ENCODE results near the gene POLR2H.
A peak's percentile ranks its signal among the peaks of the same experiment; 100 is the strongest.

The POLR2H gene

GRCh38 chr3:184378651-184379357 is 17.3 kb downstream of the POLR2H start:
- ChIA-PET POLR2A (no interaction called here), CTCF (no interaction called here)
- no peak for DNase-seq (ENCODE audit: extremely low spot score)
- TF ChIP-seq ARNT (IDR thresholded peaks at IDR 0.05) (no peak), PKNOX1 (IDR thresholded peaks at IDR 0.05) (no peak), SUZ12 (IDR thresholded peaks at IDR 0.05) (no peak), FOXK2 (IDR thresholded peaks at IDR 0.05) (no peak), ELF4 (IDR thresholded peaks at IDR 0.05) (no peak), SP1 (IDR thresholded peaks at IDR 0.05) (no peak), CTBP1 (IDR thresholded peaks at IDR 0.05; ENCODE audit: borderline replicate concordance) (no peak), L3MBTL2 (conservative IDR thresholded peaks at IDR 0.05) (no peak), FOXA1 (IDR thresholded peaks at IDR 0.05) (no peak)

- no peak for TF ChIP-seq L3MBTL2 (conservative IDR thresholded peaks at IDR 0.05)
- no peak for TF ChIP-seq FOXA1 (IDR thresholded peaks at IDR 0.05)
- no peak for TF ChIP-seq BHLHE40 (IDR thresholded peaks at IDR 0.05; ENCODE audit: borderline replicate concordance)
- TF ChIP-seq HDGF (IDR thresholded peaks at IDR 0.05; ENCODE audit: borderline replicate concordance) = no peak
- DNase-seq (ENCODE audit: extremely low spot score) = no peak
- POLR2A ChIA-PET = interaction anchor here (1.0 to 1.7 kb wide), 2 partner anchors 8 to 18 kb away, joined by 5 read pairs; partner anchors contain the start of genes CLCN2 and POLR2H
- CTCF ChIA-PET = interaction anchor here (0.6 kb wide), 1 partner anchor 8 kb away, joined by 3 read pairs; no protein-coding TSS in a partner anchor
Measured at GRCh38 chr3:184379358-184380184, 18.1 kb downstream of the POLR2H start, which contains the start of gene CHRD. CHRD (plus strand) TSS chr3:184380054; CDS start chr3:184380319, 265 bp downstream.

GRCh38 chr3:184380185-184380626 is 18.7 kb downstream of the POLR2H start:
- ChIA-PET CTCF (interaction anchor here (0.6 kb wide), 1 partner anchor 9 kb away, joined by 3 read pairs; no protein-coding TSS in a partner anchor), POLR2A (interaction anchor here (1.0 to 1.7 kb wide), 2 partner anchors 8 to 18 kb away, joined by 5 read pairs; partner anchors contain the start of genes CLCN2 and POLR2H)
- DNase-seq (ENCODE audit: extremely low spot score) = peak; percentile 62
- TF ChIP-seq ARNT (IDR thresholded peaks at IDR 0.05) = no peak
- TF ChIP-seq ZNF384 (IDR thresholded peaks at IDR 0.05) = no peak
- no peak for TF ChIP-seq SUZ12 (IDR thresholded peaks at IDR 0.05)
- no peak for TF ChIP-seq FOXM1 (IDR thresholded peaks at IDR 0.05; ENCODE audit: borderline replicate concordance)
- TF ChIP-seq NFRKB (IDR thresholded peaks at IDR 0.05) = no peak

GRCh38 chr3:184380627-184381260 is 19.2 kb downstream of the POLR2H start:
- TF ChIP-seq FOXM1 (IDR thresholded peaks at IDR 0.05; ENCODE audit: borderline replicate concordance) (no peak), SUZ12 (IDR thresholded peaks at IDR 0.05) (no peak), TARDBP (IDR thresholded peaks at IDR 0.05) (no peak), ELF4 (IDR thresholded peaks at IDR 0.05) (no peak), HDGF (IDR thresholded peaks at IDR 0.05; ENCODE audit: borderline replicate concordance) (no peak), LEF1 (IDR thresholded peaks at IDR 0.05; ENCODE audit: borderline replicate concordance) (no peak), PKNOX1 (IDR thresholded peaks at IDR 0.05) (no peak), BHLHE40 (IDR thresholded peaks at IDR 0.05; ENCODE audit: borderline replicate concordance) (no peak), L3MBTL2 (conservative IDR thresholded peaks at IDR 0.05) (no peak), ARNT (IDR thresholded peaks at IDR 0.05) (no peak), FOXK2 (IDR thresholded peaks at IDR 0.05) (no peak), CTBP1 (IDR thresholded peaks at IDR 0.05; ENCODE audit: borderline replicate concordance) (no peak), ZNF384 (IDR thresholded peaks at IDR 0.05) (no peak), SP1 (IDR thresholded peaks at IDR 0.05) (no peak)
- ChIA-PET CTCF (no interaction called here), POLR2A (interaction anchor here (1.7 kb wide), 1 partner anchor 19 kb away, joined by 5 read pairs; the partner anchor contains the start of genes CLCN2 and POLR2H)
- no peak for DNase-seq (ENCODE audit: extremely low spot score)

GRCh38 chr3:184381261-184382224 is 20.0 kb downstream of the POLR2H start:
- CTCF ChIA-PET = no interaction called here
- TF ChIP-seq ELF4 (IDR thresholded peaks at IDR 0.05) (no peak), PKNOX1 (IDR thresholded peaks at IDR 0.05) (no peak), CTBP1 (IDR thresholded peaks at IDR 0.05; ENCODE audit: borderline replicate concordance) (no peak), ARNT (IDR thresholded peaks at IDR 0.05) (no peak), SP1 (IDR thresholded peaks at IDR 0.05) (no peak), TARDBP (IDR thresholded peaks at IDR 0.05) (no peak), SUZ12 (IDR thresholded peaks at IDR 0.05) (no peak), NFRKB (IDR thresholded peaks at IDR 0.05) (no peak), LEF1 (IDR thresholded peaks at IDR 0.05; ENCODE audit: borderline replicate concordance) (no peak), ZNF384 (IDR thresholded peaks at IDR 0.05) (no peak), L3MBTL2 (conservative IDR thresholded peaks at IDR 0.05) (no peak), HDGF (IDR thresholded peaks at IDR 0.05; ENCODE audit: borderline replicate concordance) (no peak), FOXM1 (IDR thresholded peaks at IDR 0.05; ENCODE audit: borderline replicate concordance) (no peak)
- POLR2A ChIA-PET = no interaction called here
- DNase-seq (ENCODE audit: extremely low spot score) = no peak

Data from HEK293T (cell line).